NCI-H2227 treated with DMSO at 0.1 percent for 48 hours (cell line): ENCODE measurements around the gene CHKB.

Experiments
- DNase-seq: peaks from one replicate; lab custom pipeline; 2025; lab: John Stamatoyannopoulos, UW

The CHKB gene

GRCh38 chr22:50573491-50574382 is 8.9 kb downstream of the CHKB start:
- no peak for DNase-seq

GRCh38 chr22:50572965-50573364 is 9.7 kb downstream of the CHKB start:
- no peak for DNase-seq

GRCh38 chr22:50571264-50572175 is 11.1 kb downstream of the CHKB start:
- no peak for DNase-seq

GRCh38 chr22:50570861-50571260 is 11.8 kb downstream of the CHKB start:
- DNase-seq: no peak

GRCh38 chr22:50569896-50570535 is 12.6 kb downstream of the CHKB start:
- no peak for DNase-seq

GRCh38 chr22:50569041-50569459 is 13.6 kb downstream of the CHKB start:
- DNase-seq: no peak

- no peak for DNase-seq
Observed at GRCh38 chr22:50568626-50569025, 14.0 kb downstream of the CHKB start.

GRCh38 chr22:50567721-50568252 is 14.9 kb downstream of the CHKB start:
- DNase-seq: no peak

GRCh38 chr22:50564289-50564688 is 18.4 kb downstream of the CHKB start:
- no peak for DNase-seq

GRCh38 chr22:50563413-50564160 is 19.1 kb downstream of the CHKB start:
- no peak for DNase-seq

GRCh38 chr22:50562523-50563412 is 19.9 kb downstream of the CHKB start, which contains the start of gene SYCE3:
SYCE3 (minus strand) TSS chr22:50562919; CDS start chr22:50556405, 6,514 bp downstream.
- DNase-seq: peak; percentile 85

GRCh38 chr22:50561401-50562358 is 21.0 kb downstream of the CHKB start:
- DNase-seq: no peak

- no peak for DNase-seq
Observed at GRCh38 chr22:50560034-50560433, 22.6 kb downstream of the CHKB start.

- no peak for DNase-seq
Observed at GRCh38 chr22:50556703-50557102, 25.9 kb downstream of the CHKB start.

- no peak for DNase-seq
Observed at GRCh38 chr22:50553310-50553709, 29.3 kb downstream of the CHKB start.

- DNase-seq: no peak
Observed at GRCh38 chr22:50551160-50551752, 31.4 kb downstream of the CHKB start.

GRCh38 chr22:50550395-50550794 is 32.3 kb downstream of the CHKB start:
- DNase-seq: no peak
